ENCODE results near the gene FERD3L.

DNA sequence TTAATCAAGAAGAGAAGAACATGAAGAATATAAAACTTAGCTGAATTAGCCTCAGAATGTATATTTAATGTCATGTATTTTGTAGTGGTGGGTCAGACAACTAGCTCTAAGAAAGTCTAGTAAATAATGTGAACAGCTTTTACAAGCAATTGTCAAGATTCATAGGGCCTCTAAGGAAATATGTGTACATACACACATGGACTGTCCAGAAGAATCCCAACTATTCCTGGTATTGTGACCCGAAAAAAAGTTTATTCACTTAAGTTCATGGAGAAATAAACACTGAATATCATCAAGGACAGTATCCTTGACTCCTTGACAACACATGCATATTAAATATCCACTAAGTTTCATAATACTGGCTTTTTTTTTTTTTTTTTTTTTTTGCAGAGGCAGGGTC is 16.4 kb downstream of the FERD3L start:
- TF ChIP-seq, protein P1, sequence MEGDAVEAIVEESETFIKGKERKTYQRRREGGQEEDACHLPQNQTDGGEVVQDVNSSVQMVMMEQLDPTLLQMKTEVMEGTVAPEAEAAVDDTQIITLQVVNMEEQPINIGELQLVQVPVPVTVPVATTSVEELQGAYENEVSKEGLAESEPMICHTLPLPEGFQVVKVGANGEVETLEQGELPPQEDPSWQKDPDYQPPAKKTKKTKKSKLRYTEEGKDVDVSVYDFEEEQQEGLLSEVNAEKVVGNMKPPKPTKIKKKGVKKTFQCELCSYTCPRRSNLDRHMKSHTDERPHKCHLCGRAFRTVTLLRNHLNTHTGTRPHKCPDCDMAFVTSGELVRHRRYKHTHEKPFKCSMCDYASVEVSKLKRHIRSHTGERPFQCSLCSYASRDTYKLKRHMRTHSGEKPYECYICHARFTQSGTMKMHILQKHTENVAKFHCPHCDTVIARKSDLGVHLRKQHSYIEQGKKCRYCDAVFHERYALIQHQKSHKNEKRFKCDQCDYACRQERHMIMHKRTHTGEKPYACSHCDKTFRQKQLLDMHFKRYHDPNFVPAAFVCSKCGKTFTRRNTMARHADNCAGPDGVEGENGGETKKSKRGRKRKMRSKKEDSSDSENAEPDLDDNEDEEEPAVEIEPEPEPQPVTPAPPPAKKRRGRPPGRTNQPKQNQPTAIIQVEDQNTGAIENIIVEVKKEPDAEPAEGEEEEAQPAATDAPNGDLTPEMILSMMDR (IDR thresholded peaks at IDR 0.05) = no peak
- TF ChIP-seq EP300 (IDR thresholded peaks at IDR 0.05) = no peak
- no peak for TF ChIP-seq POLR2A (IDR thresholded peaks at IDR 0.05)

Measured in ovary (tissue), 3 donors.